T-helper 2 cell treated with Interferon-gamma antibody and Interleukin-4, amounts not matched to agents 100 ng/mL and 5 ng/mL, for 36 hours (primary cell): ENCODE results near the gene SLC38A3. TPM values are rescaled to one million over a fixed set of nuclear protein-coding genes. Genes with fewer than 3 reads are reported as not detected.

ENCODE experiments used
- intact Hi-C: fragments of 100-400 bp; cut with micrococcal nuclease; formaldehyde crosslinking; loops from one replicate; pipeline ENCODE4 v1.15.1; 2023
- total RNA-seq: library from RNA; stranded (reverse); gene quantifications from 2 replicates; pipeline ENCODE4 v1.2.3, GENCODE V29; 2022

The SLC38A3 gene
- total RNA-seq, 1 donor from 2014 or later, result not detected

GRCh38 chr3:50263478-50264382, 58.7 kb downstream of the SLC38A3 start:
- intact Hi-C loops, result no loop called here

GRCh38 chr3:50264383-50264963, 59.4 kb downstream of the SLC38A3 start:
- intact Hi-C loops, result no loop called here

- intact Hi-C loops, result no loop called here
These were observed 60.0 kb downstream of the SLC38A3 start for GRCh38 chr3:50264964-50265485.

GRCh38 chr3:50265571-50265970, 60.5 kb downstream of the SLC38A3 start:
- intact Hi-C loops, result no loop called here

- intact Hi-C loops, result no loop called here
These were observed 60.9 kb downstream of the SLC38A3 start for GRCh38 chr3:50266017-50266416.

GRCh38 chr3:50266836-50267235, 61.8 kb downstream of the SLC38A3 start:
- intact Hi-C loops, result no loop called here

- intact Hi-C loops, result no loop called here
These were observed 62.3 kb downstream of the SLC38A3 start for GRCh38 chr3:50267280-50267913.

- intact Hi-C loops, result no loop called here
These were observed 63.2 kb downstream of the SLC38A3 start for GRCh38 chr3:50268276-50268675.

- intact Hi-C loops, result no loop called here
These were observed 63.8 kb downstream of the SLC38A3 start, which contains the start of gene SEMA3B for GRCh38 chr3:50268703-50269451. Gene SEMA3B, plus strand, starts transcription at chr3:50269147. Its CDS starts 94 bp downstream, at chr3:50269241.

- intact Hi-C loops, result no loop called here
These were observed 64.4 kb downstream of the SLC38A3 start for GRCh38 chr3:50269460-50269859.

GRCh38 chr3:50269977-50270413, 64.9 kb downstream of the SLC38A3 start:
- intact Hi-C loops, result no loop called here

- intact Hi-C loops, result no loop called here
These were observed 65.6 kb downstream of the SLC38A3 start for GRCh38 chr3:50270422-50271224.

Other genes with a start within 250 kb of the SLC38A3 start
- gene RBM5, start 116.4 kb upstream of the SLC38A3 start, total RNA-seq, result 176 and 185 TPM in 2 replicates
- gene SEMA3F, start 49.9 kb upstream of the SLC38A3 start, total RNA-seq, result 0.05 and 0.11 TPM in 2 replicates
- gene GNAT1, start 13.7 kb upstream of the SLC38A3 start, total RNA-seq, result not detected in 2 replicates
- gene GNAI2, start 30.9 kb downstream of the SLC38A3 start, total RNA-seq, result 420 and 429 TPM in 2 replicates
- 0.30 and 0.57 TPM in 2 replicates for gene SEMA3B, start 63.9 kb downstream of the SLC38A3 start, total RNA-seq
- not detected in 2 replicates for gene LSMEM2, start 73.8 kb downstream of the SLC38A3 start, total RNA-seq
- gene IFRD2, start 87.2 kb downstream of the SLC38A3 start, total RNA-seq, result 99.8 and 103 TPM in 2 replicates
- 13.6 and 15.2 TPM in 2 replicates for gene HYAL3, start 94.1 kb downstream of the SLC38A3 start, total RNA-seq
- gene NAA80, start 94.1 kb downstream of the SLC38A3 start, total RNA-seq, result 27.4 and 29.0 TPM in 2 replicates
- 0.07 TPM in 1 of 2 replicates, not detected in the other for gene HYAL1, start 98.3 kb downstream of the SLC38A3 start, total RNA-seq
- 9.0 and 9.1 TPM in 2 replicates for gene HYAL2, start 117.5 kb downstream of the SLC38A3 start, total RNA-seq
- 21.0 and 22.1 TPM in 2 replicates for gene TUSC2, start 123.0 kb downstream of the SLC38A3 start, total RNA-seq
- 125 and 127 TPM in 2 replicates for gene RASSF1, start 135.6 kb downstream of the SLC38A3 start, total RNA-seq
- 3.6 and 4.6 TPM in 2 replicates for gene ZMYND10, start 140.5 kb downstream of the SLC38A3 start, total RNA-seq
- gene NPRL2, start 145.5 kb downstream of the SLC38A3 start, total RNA-seq, result 44.4 and 49.6 TPM in 2 replicates
- 42.7 and 46.3 TPM in 2 replicates for gene CYB561D2, start 145.6 kb downstream of the SLC38A3 start, total RNA-seq
- 17.8 and 18.4 TPM in 2 replicates for gene TMEM115, start 154.2 kb downstream of the SLC38A3 start, total RNA-seq